Epithelial cell of proximal tubule (primary cell): ENCODE data around the gene ATRIP. TPM values are rescaled to one million over a fixed set of nuclear protein-coding genes. Genes with fewer than 3 reads are reported as not detected.

Experiments used
- DNase-seq: peaks from one replicate; pipeline ENCODE4 v3.0.0-alpha.2; 2011; ENCODE audit warnings: low read depth
- H3K4me3 ChIP-seq: 2 replicates; pipeline ENCODE4 v1.5.1; 2011; ENCODE audit warnings: low read depth, mild to moderate bottlenecking, low read length
- CTCF ChIP-seq: conservative IDR thresholded peaks from 2 replicates; pipeline ENCODE4 v1.5.1; 2012; ENCODE audit warnings: low read depth, mild to moderate bottlenecking, low read length
- total RNA-seq: library from RNA; depleted of rRNA; stranded (reverse); fragments of >200 nt; gene quantifications from 2 replicates; pipeline ENCODE4 v1.2.3, GENCODE V29; 2015

ATRIP gene
- total RNA-seq, 1 donor from 2014 or later, result 5.9 TPM

DNA sequence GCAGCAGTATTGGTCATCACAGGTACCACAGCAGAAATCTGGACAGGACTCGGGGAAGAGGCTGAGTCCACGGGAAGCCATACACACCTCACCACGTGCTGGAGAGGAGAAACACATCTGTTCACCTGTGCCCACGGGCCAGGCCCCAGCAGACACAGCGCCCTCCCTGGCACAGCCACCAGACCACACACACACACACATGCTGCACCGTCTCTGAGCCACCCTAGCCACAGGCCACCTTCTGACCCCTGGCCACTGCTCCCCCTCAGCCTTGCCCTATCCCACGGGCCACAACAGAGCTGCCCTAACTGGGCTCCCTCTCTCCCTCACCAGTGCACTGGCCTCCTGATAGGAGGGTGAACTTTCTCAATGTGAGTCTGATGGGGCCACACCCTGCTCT is 54.7 kb downstream of the ATRIP start:
- no peak for DNase-seq
- TF ChIP-seq CTCF, result no peak
- no peak overlapping the region for H3K4me3 ChIP-seq

- DNase-seq, result no peak
- no peak overlapping the region for H3K4me3 ChIP-seq
- no peak for TF ChIP-seq CTCF
Measured at GRCh38 chr3:48502121-48502520, 55.6 kb downstream of the ATRIP start.

- TF ChIP-seq CTCF, result no peak
- H3K4me3 ChIP-seq, result peak overlapping the region; percentile 86
- no peak for DNase-seq
Measured at GRCh38 chr3:48502728-48503168, 56.2 kb downstream of the ATRIP start.

- no peak for TF ChIP-seq CTCF
- no peak for DNase-seq
- peak overlapping the region; percentile 86 for H3K4me3 ChIP-seq
Measured at GRCh38 chr3:48503401-48504050, 57.0 kb downstream of the ATRIP start.

GRCh38 chr3:48504051-48504946 is 57.8 kb downstream of the ATRIP start, which contains the start of gene SHISA5:
SHISA5 (minus strand) TSS chr3:48504174; CDS start chr3:48504094, 80 bp downstream.
- no peak for DNase-seq
- no peak for TF ChIP-seq CTCF
- H3K4me3 ChIP-seq, result peak within 1 kb of the TSS; percentile 86

GRCh38 chr3:48505146-48505545 is 58.6 kb downstream of the ATRIP start:
- TF ChIP-seq CTCF, result no peak
- DNase-seq, result no peak
- H3K4me3 ChIP-seq, result no peak overlapping the region
